Measurements from ENCODE around the gene KLHL29.

DNA sequence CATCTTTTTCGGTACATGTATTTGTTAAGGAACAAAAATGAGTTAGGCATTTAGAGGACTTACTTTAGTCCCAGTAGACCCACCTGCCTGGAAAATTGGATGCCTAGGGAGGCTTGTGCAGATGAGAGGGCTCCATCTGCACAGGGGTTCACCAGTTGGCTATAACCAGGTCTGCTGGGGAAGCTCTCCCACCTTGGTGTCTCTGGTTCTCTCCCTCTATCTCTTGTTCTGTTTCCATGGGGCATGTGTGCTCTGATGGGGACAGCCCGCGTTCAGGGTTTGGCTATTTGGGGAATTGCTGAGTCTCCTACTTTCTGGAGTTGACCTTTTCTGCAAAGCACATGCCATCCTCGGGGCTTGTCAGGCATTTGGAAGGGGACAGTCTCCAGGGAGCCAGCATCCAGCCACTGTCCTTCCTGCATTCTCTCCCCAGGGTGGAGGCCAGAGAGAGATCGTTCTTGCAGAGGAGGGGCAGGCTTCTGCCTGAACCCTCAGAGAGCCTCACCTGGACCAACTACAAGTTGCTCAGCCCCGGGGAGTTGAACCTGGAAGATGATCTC, 157.3 kb downstream of the KLHL29 start:
- TF ChIP-seq, protein P1, sequence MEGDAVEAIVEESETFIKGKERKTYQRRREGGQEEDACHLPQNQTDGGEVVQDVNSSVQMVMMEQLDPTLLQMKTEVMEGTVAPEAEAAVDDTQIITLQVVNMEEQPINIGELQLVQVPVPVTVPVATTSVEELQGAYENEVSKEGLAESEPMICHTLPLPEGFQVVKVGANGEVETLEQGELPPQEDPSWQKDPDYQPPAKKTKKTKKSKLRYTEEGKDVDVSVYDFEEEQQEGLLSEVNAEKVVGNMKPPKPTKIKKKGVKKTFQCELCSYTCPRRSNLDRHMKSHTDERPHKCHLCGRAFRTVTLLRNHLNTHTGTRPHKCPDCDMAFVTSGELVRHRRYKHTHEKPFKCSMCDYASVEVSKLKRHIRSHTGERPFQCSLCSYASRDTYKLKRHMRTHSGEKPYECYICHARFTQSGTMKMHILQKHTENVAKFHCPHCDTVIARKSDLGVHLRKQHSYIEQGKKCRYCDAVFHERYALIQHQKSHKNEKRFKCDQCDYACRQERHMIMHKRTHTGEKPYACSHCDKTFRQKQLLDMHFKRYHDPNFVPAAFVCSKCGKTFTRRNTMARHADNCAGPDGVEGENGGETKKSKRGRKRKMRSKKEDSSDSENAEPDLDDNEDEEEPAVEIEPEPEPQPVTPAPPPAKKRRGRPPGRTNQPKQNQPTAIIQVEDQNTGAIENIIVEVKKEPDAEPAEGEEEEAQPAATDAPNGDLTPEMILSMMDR (IDR thresholded peaks at IDR 0.05; ENCODE audit: insufficient read depth, low read depth, low read length) = no peak
- no peak for TF ChIP-seq EZH2 (IDR thresholded peaks at IDR 0.05; ENCODE audit: insufficient read depth, low read length)
